Measurements from ENCODE around the gene DLGAP1.

The DLGAP1 gene

DNA sequence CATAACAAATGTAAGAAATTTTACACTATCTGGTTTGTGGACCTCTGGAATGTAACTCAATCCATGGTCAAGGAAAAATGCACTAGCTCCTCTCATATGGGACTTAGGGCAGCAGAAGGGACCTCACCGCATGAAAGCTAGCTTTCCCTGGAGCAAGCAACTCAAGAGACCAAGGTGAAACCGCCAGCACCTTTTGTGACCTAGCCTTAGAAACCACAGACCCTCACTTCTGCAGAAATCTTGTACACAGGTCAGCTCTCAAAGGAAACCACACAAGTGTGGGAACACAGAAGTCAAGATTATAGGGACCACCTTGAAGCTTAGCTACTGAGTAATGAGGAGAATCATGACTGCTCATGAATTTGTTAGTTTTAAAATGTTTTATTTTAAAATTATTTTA, 222.5 kb downstream of the DLGAP1 start:
- no peaks in the 10 kb centered on the region for H3K9me3 ChIP-seq
- H3K4me1 ChIP-seq, result no peaks in the 10 kb centered on the region
- H3K4me3 ChIP-seq (ENCODE audit: low read depth, low read length), result no peak overlapping the region
- no peak for DNase-seq
- H3K36me3 ChIP-seq, result no peaks in the 10 kb centered on the region
- H3K27me3 ChIP-seq, result no peaks in the 10 kb centered on the region
- TF ChIP-seq, protein P1, sequence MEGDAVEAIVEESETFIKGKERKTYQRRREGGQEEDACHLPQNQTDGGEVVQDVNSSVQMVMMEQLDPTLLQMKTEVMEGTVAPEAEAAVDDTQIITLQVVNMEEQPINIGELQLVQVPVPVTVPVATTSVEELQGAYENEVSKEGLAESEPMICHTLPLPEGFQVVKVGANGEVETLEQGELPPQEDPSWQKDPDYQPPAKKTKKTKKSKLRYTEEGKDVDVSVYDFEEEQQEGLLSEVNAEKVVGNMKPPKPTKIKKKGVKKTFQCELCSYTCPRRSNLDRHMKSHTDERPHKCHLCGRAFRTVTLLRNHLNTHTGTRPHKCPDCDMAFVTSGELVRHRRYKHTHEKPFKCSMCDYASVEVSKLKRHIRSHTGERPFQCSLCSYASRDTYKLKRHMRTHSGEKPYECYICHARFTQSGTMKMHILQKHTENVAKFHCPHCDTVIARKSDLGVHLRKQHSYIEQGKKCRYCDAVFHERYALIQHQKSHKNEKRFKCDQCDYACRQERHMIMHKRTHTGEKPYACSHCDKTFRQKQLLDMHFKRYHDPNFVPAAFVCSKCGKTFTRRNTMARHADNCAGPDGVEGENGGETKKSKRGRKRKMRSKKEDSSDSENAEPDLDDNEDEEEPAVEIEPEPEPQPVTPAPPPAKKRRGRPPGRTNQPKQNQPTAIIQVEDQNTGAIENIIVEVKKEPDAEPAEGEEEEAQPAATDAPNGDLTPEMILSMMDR (IDR thresholded peaks at IDR 0.05; ENCODE audit: low read depth, low read length), result no peak

GRCh38 chr18:4231260-4231659, 223.8 kb downstream of the DLGAP1 start:
- Histone ChIP-seq H3K4me1 (no peaks in the 10 kb centered on the region), H3K27me3 (no peaks in the 10 kb centered on the region), H3K4me3 (ENCODE audit: low read depth, low read length) (no peak overlapping the region), H3K9me3 (no peaks in the 10 kb centered on the region), H3K36me3 (no peaks in the 10 kb centered on the region)
- no peak for DNase-seq
- TF ChIP-seq, protein P1 (IDR thresholded peaks at IDR 0.05; ENCODE audit: low read depth, low read length), result no peak

- Histone ChIP-seq H3K4me3 (ENCODE audit: low read depth, low read length) (no peak overlapping the region), H3K4me1 (no peaks in the 10 kb centered on the region), H3K9me3 (no peaks in the 10 kb centered on the region), H3K27me3 (no peaks in the 10 kb centered on the region), H3K36me3 (no peaks in the 10 kb centered on the region)
- DNase-seq, result no peak
- TF ChIP-seq, protein P1 (IDR thresholded peaks at IDR 0.05; ENCODE audit: low read depth, low read length), result no peak
These were observed 224.5 kb downstream of the DLGAP1 start for GRCh38 chr18:4230450-4231168.

GRCh38 chr18:4224031-4224704, 230.9 kb downstream of the DLGAP1 start:
- Histone ChIP-seq H3K4me1 (no peaks in the 10 kb centered on the region), H3K27me3 (no peaks in the 10 kb centered on the region), H3K36me3 (no peaks in the 10 kb centered on the region), H3K4me3 (ENCODE audit: low read depth, low read length) (no peak overlapping the region), H3K9me3 (no peaks in the 10 kb centered on the region)
- TF ChIP-seq, protein P1 (IDR thresholded peaks at IDR 0.05; ENCODE audit: low read depth, low read length), result no peak
- no peak for DNase-seq

GRCh38 chr18:4211111-4211837, 243.8 kb downstream of the DLGAP1 start:
- H3K27me3 ChIP-seq, result no peaks in the 10 kb centered on the region
- no peak for DNase-seq
- H3K36me3 ChIP-seq, result no peaks in the 10 kb centered on the region
- no peaks in the 10 kb centered on the region for H3K4me1 ChIP-seq
- TF ChIP-seq, protein P1 (IDR thresholded peaks at IDR 0.05; ENCODE audit: low read depth, low read length), result no peak
- no peak overlapping the region for H3K4me3 ChIP-seq (ENCODE audit: low read depth, low read length)
- no peaks in the 10 kb centered on the region for H3K9me3 ChIP-seq
